DND-41 (cell line): ENCODE measurements around the gene CTDP1.

ENCODE experiments used
- ATAC-seq: fragments of 200-7000 bp; cut with Tn5 transposase; 3 replicates; pipeline ENCODE4 v1.9.1; 2021; ENCODE audit warnings: low read depth; ENCODE audit not compliant: insufficient read depth
- DNase-seq: peaks from one replicate; pipeline ENCODE4 v3.0.0-alpha.2; 2020
- H2AFZ ChIP-seq: 2 replicates; pipeline ENCODE4 v1.6.0; 2012; ENCODE audit warnings: low read depth, low read length
- H3K27ac ChIP-seq: 2 replicates; pipeline ENCODE4 v1.5.1; 2012; ENCODE audit warnings: low read length, inconsistent platforms
- H3K27me3 ChIP-seq: fragments of 200-600 bp; sonication (generic); 2 replicates; pipeline ENCODE4 v1.6.0; 2012; ENCODE audit warnings: low read length, mild to moderate bottlenecking, inconsistent platforms; ENCODE audit not compliant: insufficient read depth, poor library complexity
- H3K36me3 ChIP-seq: 2 replicates; pipeline ENCODE4 v1.5.1; 2012; ENCODE audit warnings: low read length, inconsistent platforms; ENCODE audit not compliant: insufficient read depth
- H3K4me1 ChIP-seq: 2 replicates; pipeline ENCODE4 v1.5.1; 2012; ENCODE audit warnings: mild to moderate bottlenecking, low read length; ENCODE audit not compliant: insufficient read depth
- H3K4me2 ChIP-seq: 2 replicates; pipeline ENCODE4 v1.6.0; 2012; ENCODE audit warnings: mild to moderate bottlenecking, moderate library complexity, low read length, inconsistent platforms; ENCODE audit not compliant: insufficient read depth
- H3K4me3 ChIP-seq, 2 experiments: fragments of 200-600 bp in 1 of 2; shearing (Covaris generic) in 1 of 2; 2 replicates each; pipeline ENCODE4 v1.5.1; 2012 to 2016; ENCODE audit warnings: inconsistent platforms in 2 of 2, low read length in 2 of 2, mild to moderate bottlenecking in 2 of 2, low read depth in 1 of 2, moderate library complexity in 1 of 2
- H3K79me2 ChIP-seq: 2 replicates; pipeline ENCODE4 v1.6.0; 2012; ENCODE audit warnings: low read length, inconsistent platforms; ENCODE audit not compliant: insufficient read depth
- H3K9ac ChIP-seq: 2 replicates; pipeline ENCODE4 v1.6.0; 2012; ENCODE audit warnings: low read depth, mild to moderate bottlenecking, inconsistent platforms, low read length, moderate library complexity
- H3K9me3 ChIP-seq: 2 replicates; pipeline ENCODE4 v1.5.1; 2012; ENCODE audit warnings: low read length, moderate library complexity, mild to moderate bottlenecking, inconsistent platforms; ENCODE audit not compliant: insufficient read depth, severe bottlenecking
- H4K20me1 ChIP-seq: 2 replicates; pipeline ENCODE4 v1.6.0; 2012; ENCODE audit warnings: low read length; ENCODE audit not compliant: insufficient read depth
- EZH2 ChIP-seq: IDR thresholded peaks from 3 replicates; pipeline ENCODE4 v1.6.1; 2012; ENCODE audit warnings: borderline replicate concordance, low read depth, mild to moderate bottlenecking, moderate library complexity, low read length, inconsistent platforms; ENCODE audit not compliant: severe bottlenecking
- TF ChIP-seq, protein P1 (sequence below): IDR thresholded peaks from 2 replicates; pipeline ENCODE4 v1.5.1; 2012; ENCODE audit warnings: borderline replicate concordance, low read length, moderate library complexity, mild to moderate bottlenecking; ENCODE audit not compliant: poor library complexity, severe bottlenecking; ENCODE audit errors: extremely low read depth

CTDP1 gene

DNA sequence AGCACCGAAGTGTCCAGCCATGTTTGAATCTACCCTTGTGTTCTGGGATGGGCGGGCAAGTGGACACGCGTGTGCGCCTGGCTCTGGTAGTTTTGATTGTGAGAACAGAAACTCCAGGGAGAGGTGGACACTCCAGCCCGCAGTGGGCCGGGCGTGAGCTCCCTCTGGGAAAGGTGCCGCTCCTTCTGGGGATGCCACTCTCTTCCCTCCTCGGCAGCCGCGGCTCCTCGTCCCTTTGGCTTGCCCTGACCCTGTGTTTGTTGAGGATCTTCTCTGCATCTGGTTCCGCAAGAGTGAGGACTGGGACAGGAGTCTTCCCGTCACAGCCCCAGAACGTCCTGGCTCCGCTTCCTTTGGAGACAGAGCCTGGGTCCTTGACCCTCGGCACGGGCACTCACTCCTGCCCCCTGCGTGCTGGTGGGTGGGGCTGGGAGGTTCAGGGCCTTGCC is 1.3 kb downstream of the CTDP1 start:
- no peaks in the 10 kb centered on the region for H3K27me3 ChIP-seq
- H4K20me1 ChIP-seq: peaks cover 59% of the 10 kb centered on the region
- H3K4me2 ChIP-seq: peak overlapping the region; percentile 87
- H2AFZ ChIP-seq: no peak overlapping the region
- H3K27ac ChIP-seq: peak overlapping the region; percentile 99
- peaks cover 9% of the 10 kb centered on the region for H3K9me3 ChIP-seq
- H3K4me1 ChIP-seq: peaks cover 64% of the 10 kb centered on the region
- H3K4me3 ChIP-seq: peak overlapping the region; percentile 54 to 94; a peak in 3 of 4 replicates
- TF ChIP-seq, protein P1, sequence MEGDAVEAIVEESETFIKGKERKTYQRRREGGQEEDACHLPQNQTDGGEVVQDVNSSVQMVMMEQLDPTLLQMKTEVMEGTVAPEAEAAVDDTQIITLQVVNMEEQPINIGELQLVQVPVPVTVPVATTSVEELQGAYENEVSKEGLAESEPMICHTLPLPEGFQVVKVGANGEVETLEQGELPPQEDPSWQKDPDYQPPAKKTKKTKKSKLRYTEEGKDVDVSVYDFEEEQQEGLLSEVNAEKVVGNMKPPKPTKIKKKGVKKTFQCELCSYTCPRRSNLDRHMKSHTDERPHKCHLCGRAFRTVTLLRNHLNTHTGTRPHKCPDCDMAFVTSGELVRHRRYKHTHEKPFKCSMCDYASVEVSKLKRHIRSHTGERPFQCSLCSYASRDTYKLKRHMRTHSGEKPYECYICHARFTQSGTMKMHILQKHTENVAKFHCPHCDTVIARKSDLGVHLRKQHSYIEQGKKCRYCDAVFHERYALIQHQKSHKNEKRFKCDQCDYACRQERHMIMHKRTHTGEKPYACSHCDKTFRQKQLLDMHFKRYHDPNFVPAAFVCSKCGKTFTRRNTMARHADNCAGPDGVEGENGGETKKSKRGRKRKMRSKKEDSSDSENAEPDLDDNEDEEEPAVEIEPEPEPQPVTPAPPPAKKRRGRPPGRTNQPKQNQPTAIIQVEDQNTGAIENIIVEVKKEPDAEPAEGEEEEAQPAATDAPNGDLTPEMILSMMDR: no peak
- no peak for TF ChIP-seq EZH2
- H3K9ac ChIP-seq: peak overlapping the region; percentile 89
- peaks cover 46% of the 10 kb centered on the region for H3K36me3 ChIP-seq
- H3K79me2 ChIP-seq: peaks cover 71% of the 10 kb centered on the region
- DNase-seq: no peak
- no peak for ATAC-seq

GRCh38 chr18:79681484-79682387 is 2.1 kb downstream of the CTDP1 start:
- DNase-seq (peak; percentile 80), ATAC-seq (peak; percentile 10; the same call in 2 of the 3 replicates)
- H3K27ac ChIP-seq: peak overlapping the region; percentile 99
- H3K9ac ChIP-seq: peak overlapping the region; percentile 89
- H3K9me3 ChIP-seq: peaks cover 3% of the 10 kb centered on the region
- H2AFZ ChIP-seq: no peak overlapping the region
- no peaks in the 10 kb centered on the region for H3K27me3 ChIP-seq
- TF ChIP-seq, protein P1: no peak
- TF ChIP-seq EZH2: no peak
- H4K20me1 ChIP-seq: peaks cover 66% of the 10 kb centered on the region
- H3K79me2 ChIP-seq: peaks cover 79% of the 10 kb centered on the region
- H3K4me2 ChIP-seq: peak overlapping the region; percentile 87
- H3K4me1 ChIP-seq: peaks cover 64% of the 10 kb centered on the region
- peaks cover 47% of the 10 kb centered on the region for H3K36me3 ChIP-seq
- H3K4me3 ChIP-seq: peak overlapping the region; percentile 54 to 94; a peak in 3 of 4 replicates

DNA sequence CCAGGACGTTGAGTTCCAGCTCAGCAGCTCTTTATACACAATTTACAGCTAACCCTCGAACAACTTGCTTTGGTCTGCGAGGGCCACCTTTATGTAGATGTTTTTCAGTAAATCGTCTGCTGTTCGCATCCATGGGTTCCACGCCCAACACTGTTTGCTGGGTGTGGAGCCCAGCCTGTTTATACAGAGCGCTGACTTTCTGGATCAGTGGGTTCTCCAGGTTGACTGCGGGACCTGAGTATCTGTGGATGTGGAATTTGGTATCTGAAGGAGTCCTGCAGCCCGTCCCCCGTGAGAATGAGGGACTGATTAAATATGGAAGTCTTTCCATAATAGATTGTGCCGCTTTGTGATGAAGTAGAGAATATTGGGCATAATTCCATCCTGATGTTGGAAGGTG is 2.9 kb downstream of the CTDP1 start:
- TF ChIP-seq, protein P1: no peak
- no peak for TF ChIP-seq EZH2
- H3K9me3 ChIP-seq: no peaks in the 10 kb centered on the region
- peak overlapping the region in 1 of 2 experiments; percentile 94; a peak in 2 of 4 replicates for H3K4me3 ChIP-seq
- H3K4me2 ChIP-seq: peak overlapping the region; percentile 87
- H4K20me1 ChIP-seq: peaks cover 67% of the 10 kb centered on the region
- H3K36me3 ChIP-seq: peaks cover 40% of the 10 kb centered on the region
- no peak overlapping the region for H2AFZ ChIP-seq
- no peaks in the 10 kb centered on the region for H3K27me3 ChIP-seq
- peaks cover 82% of the 10 kb centered on the region for H3K79me2 ChIP-seq
- ATAC-seq (no peak), DNase-seq (peak; percentile 15)
- peak overlapping the region; percentile 89 for H3K9ac ChIP-seq
- H3K4me1 ChIP-seq: peaks cover 59% of the 10 kb centered on the region
- peak overlapping the region; percentile 99 for H3K27ac ChIP-seq
